Measurements from ENCODE around the gene PRRT2.
A peak's percentile ranks its signal among the peaks of the same experiment; 100 is the strongest.

GRCh38 chr16:29820271-29820701, 8.3 kb downstream of the PRRT2 start, which contains the start of gene MVP:
- TF ChIP-seq CTCF (IDR thresholded peaks at IDR 0.05) (no peak), POLR2AphosphoS5 (IDR thresholded peaks at IDR 0.05) (peak; percentile 81 to 83)
